HEK293 (cell line): ENCODE data around the gene EXD3.
A peak's percentile ranks its signal among the peaks of the same experiment; 100 is the strongest.

Experiments
- CTCF ChIA-PET: fragments of 350-600 bp; formaldehyde crosslinking; extraction: SDS; loops from one replicate; lab custom pipeline; 2021; ENCODE audit warnings: antibody characterized with exemption; lab: Yijun Ruan, JAX
- POLR2A ChIA-PET: fragments of 300-600 bp; formaldehyde crosslinking; extraction: SDS; loops from one replicate; lab custom pipeline; 2020; ENCODE audit warnings: antibody characterized with exemption, inconsistent platforms; lab: Yijun Ruan, JAX
- H3K27ac ChIP-seq: fragments of 200-500 bp; sonication (Bioruptor generic); 2 replicates; pipeline ENCODE4 v1.5.1; 2014; ENCODE audit warnings: low read depth, low read length, control low read depth, inconsistent platforms; ENCODE audit errors: extremely low read depth
- H3K36me3 ChIP-seq, 2 experiments: fragments of 200-500 bp in 1 of 2; sonication (Bioruptor generic) in 1 of 2; 1 replicate in 1 of 2; 2 replicates in 1 of 2; pipeline ENCODE4 v1.5.1; 2014 to 2017; ENCODE audit warnings: inconsistent platforms in 2 of 2, low read length in 2 of 2; ENCODE audit not compliant: control insufficient read depth in 2 of 2, insufficient read depth in 1 of 2
- H3K4me1 ChIP-seq: fragments of 200-500 bp; sonication (Bioruptor generic); 2 replicates; pipeline ENCODE4 v1.5.1; 2014; ENCODE audit warnings: mild to moderate bottlenecking, low read length, inconsistent platforms; ENCODE audit not compliant: control insufficient read depth, insufficient read depth
- H3K4me3 ChIP-seq: 2 replicates; pipeline ENCODE4 v1.5.1; 2011; ENCODE audit warnings: low read depth, mild to moderate bottlenecking, control low read depth, low read length, moderate library complexity
- H3K9me3 ChIP-seq: fragments of 200-500 bp; sonication (Bioruptor generic); 2 replicates; pipeline ENCODE4 v1.5.1; 2014; ENCODE audit warnings: low read depth, low read length, inconsistent platforms; ENCODE audit not compliant: control insufficient read depth, insufficient read depth
- GLI2 ChIP-seq: fragments of 450-650 bp; formaldehyde crosslinking; IDR thresholded peaks from 2 replicates; pipeline ENCODE4; 2017; ENCODE audit warnings: missing biosample characterization, missing genetic modification characterization, low read depth, borderline replicate concordance
- KLF16 ChIP-seq: fragments of 450-650 bp; formaldehyde crosslinking; IDR thresholded peaks from 2 replicates; pipeline ENCODE4 v1.5.1; 2017; ENCODE audit warnings: missing biosample characterization, missing genetic modification characterization
- ZIC2 ChIP-seq: fragments of 450-650 bp; formaldehyde crosslinking; IDR thresholded peaks from 2 replicates; pipeline ENCODE4 v1.5.1; 2016; ENCODE audit warnings: missing biosample characterization, missing genetic modification characterization
- ZNF121 ChIP-seq: fragments of 450-650 bp; formaldehyde crosslinking; IDR thresholded peaks from 2 replicates; pipeline ENCODE4 v1.5.1; 2016; ENCODE audit warnings: missing biosample characterization, missing genetic modification characterization
- ZNF175 ChIP-seq: fragments of 450-650 bp; formaldehyde crosslinking; IDR thresholded peaks from 2 replicates; pipeline ENCODE4 v1.5.1; 2016; ENCODE audit warnings: missing biosample characterization, missing genetic modification characterization
- ZNF239 ChIP-seq: fragments of 450-650 bp; formaldehyde crosslinking; IDR thresholded peaks from 2 replicates; pipeline ENCODE4 v1.5.1; 2016; ENCODE audit warnings: missing biosample characterization, missing genetic modification characterization
- ZNF433 ChIP-seq: fragments of 450-650 bp; formaldehyde crosslinking; IDR thresholded peaks from 2 replicates; pipeline ENCODE4 v1.5.1; 2016; ENCODE audit warnings: missing biosample characterization, missing genetic modification characterization, low read depth
- ZNF654 ChIP-seq: fragments of 450-650 bp; formaldehyde crosslinking; IDR thresholded peaks from 2 replicates; pipeline ENCODE4 v1.5.1; 2016; ENCODE audit warnings: low read depth, missing biosample characterization, missing genetic modification characterization
- ZNF843 ChIP-seq: fragments of 450-650 bp; formaldehyde crosslinking; IDR thresholded peaks from 2 replicates; pipeline ENCODE4 v1.5.1; 2016; ENCODE audit warnings: missing biosample characterization, missing genetic modification characterization
- TF ChIP-seq, protein P1 (sequence below): fragments of 450-650 bp; formaldehyde crosslinking; IDR thresholded peaks from 2 replicates; pipeline ENCODE4 v1.5.1; 2017; ENCODE audit warnings: missing biosample characterization, missing genetic modification characterization
- TF ChIP-seq, protein P2 (sequence below): fragments of 450-650 bp; formaldehyde crosslinking; IDR thresholded peaks from 2 replicates; pipeline ENCODE4 v1.5.1; 2016; ENCODE audit warnings: missing biosample characterization, missing genetic modification characterization, borderline replicate concordance

Gene EXD3

GRCh38 chr9:137266162-137266527 is 156.8 kb downstream of the EXD3 start:
- ChIA-PET CTCF (interaction anchor here (0.5 to 2.2 kb wide), 6 partner anchors 19 to 198 kb away, joined by 3 to 17 read pairs (median 5); a partner anchor contains a TSS), POLR2A (interaction anchor here (2.1 to 10.1 kb wide), 2 partner anchors 10 to 24 kb away, joined by 9 to 103 read pairs; partner anchors contain the start of gene TUBB4B)
- Histone ChIP-seq H3K4me3 (no peak overlapping the region), H3K9me3 (no peaks in the 10 kb centered on the region), H3K4me1 (no peaks in the 10 kb centered on the region), H3K27ac (no peak overlapping the region), H3K36me3 (peaks cover 0 to 58% of the 10 kb centered on the region in 2 experiments; a peak in 2 of 3 replicates)
- TF ChIP-seq, protein P1, sequence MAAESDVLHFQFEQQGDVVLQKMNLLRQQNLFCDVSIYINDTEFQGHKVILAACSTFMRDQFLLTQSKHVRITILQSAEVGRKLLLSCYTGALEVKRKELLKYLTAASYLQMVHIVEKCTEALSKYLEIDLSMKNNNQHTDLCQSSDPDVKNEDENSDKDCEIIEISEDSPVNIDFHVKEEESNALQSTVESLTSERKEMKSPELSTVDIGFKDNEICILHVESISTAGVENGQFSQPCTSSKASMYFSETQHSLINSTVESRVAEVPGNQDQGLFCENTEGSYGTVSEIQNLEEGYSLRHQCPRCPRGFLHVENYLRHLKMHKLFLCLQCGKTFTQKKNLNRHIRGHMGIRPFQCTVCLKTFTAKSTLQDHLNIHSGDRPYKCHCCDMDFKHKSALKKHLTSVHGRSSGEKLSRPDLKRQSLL (tag by site-specific recombination), result no peak
- peak; percentile 83 for TF ChIP-seq ZIC2 (tag by site-specific recombination)

GRCh38 chr9:137265496-137266161 is 157.3 kb downstream of the EXD3 start:
- POLR2A ChIA-PET, result interaction anchor here (0.5 to 10.1 kb wide), 2 partner anchors 24 to 136 kb away, joined by 4 to 103 read pairs; partner anchors contain the start of gene TUBB4B
- TF ChIP-seq ZNF175, result 0 out of 2 replicates have a peak, but pooled peaks have one; percentile 8
- TF ChIP-seq, protein P2, sequence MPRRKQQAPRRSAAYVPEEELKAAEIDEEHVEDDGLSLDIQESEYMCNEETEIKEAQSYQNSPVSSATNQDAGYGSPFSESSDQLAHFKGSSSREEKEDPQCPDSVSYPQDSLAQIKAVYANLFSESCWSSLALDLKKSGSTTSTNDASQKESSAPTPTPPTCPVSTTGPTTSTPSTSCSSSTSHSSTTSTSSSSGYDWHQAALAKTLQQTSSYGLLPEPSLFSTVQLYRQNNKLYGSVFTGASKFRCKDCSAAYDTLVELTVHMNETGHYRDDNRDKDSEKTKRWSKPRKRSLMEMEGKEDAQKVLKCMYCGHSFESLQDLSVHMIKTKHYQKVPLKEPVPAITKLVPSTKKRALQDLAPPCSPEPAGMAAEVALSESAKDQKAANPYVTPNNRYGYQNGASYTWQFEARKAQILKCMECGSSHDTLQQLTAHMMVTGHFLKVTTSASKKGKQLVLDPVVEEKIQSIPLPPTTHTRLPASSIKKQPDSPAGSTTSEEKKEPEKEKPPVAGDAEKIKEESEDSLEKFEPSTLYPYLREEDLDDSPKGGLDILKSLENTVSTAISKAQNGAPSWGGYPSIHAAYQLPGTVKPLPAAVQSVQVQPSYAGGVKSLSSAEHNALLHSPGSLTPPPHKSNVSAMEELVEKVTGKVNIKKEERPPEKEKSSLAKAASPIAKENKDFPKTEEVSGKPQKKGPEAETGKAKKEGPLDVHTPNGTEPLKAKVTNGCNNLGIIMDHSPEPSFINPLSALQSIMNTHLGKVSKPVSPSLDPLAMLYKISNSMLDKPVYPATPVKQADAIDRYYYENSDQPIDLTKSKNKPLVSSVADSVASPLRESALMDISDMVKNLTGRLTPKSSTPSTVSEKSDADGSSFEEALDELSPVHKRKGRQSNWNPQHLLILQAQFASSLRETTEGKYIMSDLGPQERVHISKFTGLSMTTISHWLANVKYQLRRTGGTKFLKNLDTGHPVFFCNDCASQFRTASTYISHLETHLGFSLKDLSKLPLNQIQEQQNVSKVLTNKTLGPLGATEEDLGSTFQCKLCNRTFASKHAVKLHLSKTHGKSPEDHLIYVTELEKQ, result no peak
- TF ChIP-seq, all 188 proteins: peak for 1
- Histone ChIP-seq H3K36me3 (peaks cover 0 to 53% of the 10 kb centered on the region in 2 experiments; a peak in 2 of 3 replicates), H3K4me1 (no peaks in the 10 kb centered on the region), H3K9me3 (no peaks in the 10 kb centered on the region), H3K4me3 (no peak overlapping the region), H3K27ac (no peak overlapping the region)
- CTCF ChIA-PET, result interaction anchor here (0.5 to 2.2 kb wide), 9 partner anchors 9 to 1785 kb away, joined by 3 to 17 read pairs (median 5); a partner anchor contains a TSS

DNA sequence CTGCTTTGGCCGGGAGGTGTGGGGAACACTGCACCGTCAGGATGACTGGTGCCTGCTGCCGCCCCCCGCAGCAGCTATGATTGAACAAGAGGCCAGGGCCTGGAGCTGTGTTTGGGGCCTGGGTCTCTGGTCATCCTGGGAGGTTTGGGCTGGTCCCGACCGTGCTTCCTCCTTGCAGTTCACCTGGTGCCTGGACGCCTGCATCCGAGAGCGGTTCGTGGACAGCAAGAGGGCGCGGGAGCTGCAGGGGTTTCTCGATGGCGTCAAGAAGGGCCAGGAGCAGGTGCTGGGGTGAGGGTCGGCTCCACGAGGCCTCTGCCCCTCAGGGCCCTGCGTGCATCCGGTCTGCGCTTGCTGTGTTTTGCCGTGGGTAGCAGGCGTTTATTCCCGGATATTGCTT is 158.9 kb downstream of the EXD3 start:
- no peaks in the 10 kb centered on the region for H3K9me3 ChIP-seq
- TF ChIP-seq, protein P1 (tag by site-specific recombination), result no peak
- TF ChIP-seq, protein P2, result no peak
- TF ChIP-seq ZNF843 (no peak), GLI2 (no peak), ZNF121 (tag by site-specific recombination) (no peak), ZNF654 (tag by site-specific recombination) (no peak), ZNF239 (tag by site-specific recombination) (no peak), KLF16 (no peak), ZNF433 (tag by site-specific recombination) (no peak)
- CTCF ChIA-PET, result interaction anchor here (0.6 to 6.1 kb wide), 5 partner anchors 8 to 29 kb away, joined by 3 to 37 read pairs (median 3); no protein-coding TSS in a partner anchor
- H3K27ac ChIP-seq, result no peak overlapping the region
- H3K4me1 ChIP-seq, result no peaks in the 10 kb centered on the region
- POLR2A ChIA-PET, result interaction anchor here (0.6 to 10.1 kb wide), 5 partner anchors 16 to 298 kb away, joined by 3 to 103 read pairs (median 4); partner anchors contain the start of gene TUBB4B
- no peak overlapping the region for H3K4me3 ChIP-seq
- H3K36me3 ChIP-seq, result peaks cover 2 to 49% of the 10 kb centered on the region in 2 experiments; a peak in 2 of 3 replicates
